Sigmoid colon (tissue), 4 donors: ENCODE measurements around the gene CDK19.

Source experiments
- CTCF ChIP-seq, 4 experiments: fragments of 450-650 bp in 3 of 4; fragments of 200-600 bp in 1 of 4; IDR thresholded peaks; one replicate each; pipeline ENCODE4 v1.5.1; 2016 to 2019; ENCODE audit warnings: antibody characterized with exemption in 4 of 4, mild to moderate bottlenecking in 3 of 4, moderate library complexity in 2 of 4
- EP300 ChIP-seq, 4 donors: sonication (generic); formaldehyde crosslinking; IDR thresholded peaks; one replicate each; pipeline ENCODE4 v1.6.1; 2017; ENCODE audit warnings: antibody characterized with exemption in 4 of 4
- POLR2A ChIP-seq, 2 donors: fragments of 450-650 bp; IDR thresholded peaks; one replicate each; pipeline ENCODE4 v1.6.1; 2016; ENCODE audit warnings: antibody characterized with exemption in 2 of 2, mild to moderate bottlenecking in 2 of 2, moderate library complexity in 2 of 2
- POLR2AphosphoS5 ChIP-seq, 4 donors: sonication (generic); formaldehyde crosslinking; IDR thresholded peaks; one replicate each; pipeline ENCODE4 v1.6.1; 2017; ENCODE audit warnings: antibody characterized with exemption in 4 of 4

GRCh38 chr6:110609101-110609500 lies 206.2 kb downstream of the CDK19 start:
- TF ChIP-seq CTCF (IDR thresholded peaks at IDR 0.05), result no peak
- no peak for TF ChIP-seq POLR2A (IDR thresholded peaks at IDR 0.05)
- no peak for TF ChIP-seq POLR2AphosphoS5 (IDR thresholded peaks at IDR 0.05)
- no peak for TF ChIP-seq EP300 (IDR thresholded peaks at IDR 0.05)
